SU-DHL-6 (cell line): Measurements from ENCODE around the gene CYP2S1.

Source experiments
- H2AFZ ChIP-seq: fragments of 200-600 bp; sonication (generic); 2 replicates; pipeline ENCODE4 v1.6.1; 2014; ENCODE audit warnings: low read depth, mild to moderate bottlenecking, moderate library complexity, mixed read lengths, antibody characterized with exemption, low read length; ENCODE audit not compliant: severe bottlenecking
- H3F3A ChIP-seq: fragments of 200-600 bp; shearing (Covaris generic); 2 replicates; pipeline ENCODE4 v1.6.0; 2016; ENCODE audit warnings: antibody characterized with exemption, mild to moderate bottlenecking; ENCODE audit not compliant: insufficient read depth
- H3K27ac ChIP-seq: fragments of 200-600 bp; sonication (generic); 2 replicates; pipeline ENCODE4 v1.5.1; 2016; ENCODE audit warnings: low read depth, mild to moderate bottlenecking, low read length, moderate library complexity, mixed read lengths
- H3K27me3 ChIP-seq: fragments of 200-600 bp; sonication (generic), shearing (Covaris generic); 2 replicates; pipeline ENCODE4 v1.6.0; 2014; ENCODE audit warnings: mild to moderate bottlenecking, low read length
- H3K36me3 ChIP-seq: fragments of 200-600 bp; sonication (generic); 2 replicates; pipeline ENCODE4 v1.6.1; 2014; ENCODE audit warnings: mild to moderate bottlenecking, low read length, mixed read lengths
- H3K4me2 ChIP-seq: fragments of 300-600, 200-600 bp; shearing (Covaris generic), sonication (generic); 2 replicates; pipeline ENCODE4 v1.6.0; 2014; ENCODE audit warnings: low read length, low read depth, mild to moderate bottlenecking; ENCODE audit not compliant: poor library complexity, severe bottlenecking
- H3K4me3 ChIP-seq: fragments of 200-600 bp; sonication (generic); 2 replicates; pipeline ENCODE4 v1.5.1; 2014; ENCODE audit warnings: antibody characterized with exemption, low read length, mild to moderate bottlenecking, mixed read lengths; ENCODE audit not compliant: insufficient read depth, poor library complexity, severe bottlenecking
- H3K79me2 ChIP-seq: fragments of 200-600 bp; sonication (generic); 2 replicates; pipeline ENCODE4 v1.6.1; 2014; ENCODE audit warnings: mild to moderate bottlenecking, low read length, moderate library complexity; ENCODE audit not compliant: insufficient read depth
- H3K9ac ChIP-seq: fragments of 200-600 bp; sonication (generic); 2 replicates; pipeline ENCODE4 v1.7.0; 2014; ENCODE audit warnings: mild to moderate bottlenecking, low read length
- H3K9me2 ChIP-seq: fragments of 200-600 bp; sonication (generic); replicated peaks from 2 replicates; pipeline ENCODE4 v1.6.1; 2014; ENCODE audit warnings: low read length; ENCODE audit not compliant: insufficient read depth
- H3K9me3 ChIP-seq: fragments of 200-600 bp; sonication (generic); 2 replicates; pipeline ENCODE4 v1.6.1; 2014; ENCODE audit warnings: low read length, mixed read lengths; ENCODE audit not compliant: insufficient read depth
- H4K20me1 ChIP-seq: fragments of 200-600 bp; sonication (generic); 2 replicates; pipeline ENCODE4 v1.6.1; 2014; ENCODE audit warnings: low read depth, mild to moderate bottlenecking, antibody characterized with exemption, low read length, moderate library complexity, mixed read lengths
- EZH2phosphoT487 ChIP-seq: fragments of 200-600 bp; sonication (generic), shearing (Covaris generic); conservative IDR thresholded peaks from 2 replicates; pipeline ENCODE4 v1.6.1; 2018; ENCODE audit warnings: mild to moderate bottlenecking, antibody characterized with exemption, low read length, moderate library complexity, mixed read lengths
- TF ChIP-seq, protein P1 (sequence below): fragments of 200-600 bp; sonication (generic); IDR thresholded peaks from one replicate; pipeline ENCODE4 v1.5.1; 2017; ENCODE audit warnings: antibody characterized with exemption, mild to moderate bottlenecking, low read length, moderate library complexity; ENCODE audit not compliant: insufficient read depth, poor library complexity, severe bottlenecking

Gene CYP2S1

DNA sequence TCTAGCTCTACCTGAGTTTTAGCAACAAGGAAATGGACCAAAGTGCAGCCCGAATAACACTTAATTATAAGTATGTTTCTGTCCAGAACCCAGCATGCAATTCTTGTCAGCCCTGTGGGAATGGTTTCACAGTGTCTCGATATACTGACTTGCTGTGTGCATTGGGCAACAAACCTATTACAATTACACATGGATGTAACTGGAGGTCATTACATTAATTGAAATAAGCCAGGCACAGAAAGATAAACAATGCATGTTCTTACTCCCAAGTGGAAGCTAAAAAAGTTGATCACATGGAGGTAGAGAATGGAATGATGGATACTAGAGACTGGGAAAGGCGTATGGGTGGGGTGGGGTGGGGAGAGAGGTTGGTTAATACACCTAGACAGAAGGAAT is 5.1 kb upstream of the CYP2S1 start:
- Histone ChIP-seq H3F3A (no peaks in the 10 kb centered on the region), H3K4me3 (no peak overlapping the region), H3K4me2 (no peak overlapping the region), H3K9ac (no peak overlapping the region), H4K20me1 (no peaks in the 10 kb centered on the region), H3K9me3 (no peaks in the 10 kb centered on the region), H3K36me3 (no peaks in the 10 kb centered on the region), H3K9me2 (no peaks in the 10 kb centered on the region), H3K79me2 (no peaks in the 10 kb centered on the region), H2AFZ (no peak overlapping the region), H3K27me3 (no peaks in the 10 kb centered on the region), H3K27ac (no peak overlapping the region)
- TF ChIP-seq EZH2phosphoT487, result no peak
- TF ChIP-seq, protein P1, sequence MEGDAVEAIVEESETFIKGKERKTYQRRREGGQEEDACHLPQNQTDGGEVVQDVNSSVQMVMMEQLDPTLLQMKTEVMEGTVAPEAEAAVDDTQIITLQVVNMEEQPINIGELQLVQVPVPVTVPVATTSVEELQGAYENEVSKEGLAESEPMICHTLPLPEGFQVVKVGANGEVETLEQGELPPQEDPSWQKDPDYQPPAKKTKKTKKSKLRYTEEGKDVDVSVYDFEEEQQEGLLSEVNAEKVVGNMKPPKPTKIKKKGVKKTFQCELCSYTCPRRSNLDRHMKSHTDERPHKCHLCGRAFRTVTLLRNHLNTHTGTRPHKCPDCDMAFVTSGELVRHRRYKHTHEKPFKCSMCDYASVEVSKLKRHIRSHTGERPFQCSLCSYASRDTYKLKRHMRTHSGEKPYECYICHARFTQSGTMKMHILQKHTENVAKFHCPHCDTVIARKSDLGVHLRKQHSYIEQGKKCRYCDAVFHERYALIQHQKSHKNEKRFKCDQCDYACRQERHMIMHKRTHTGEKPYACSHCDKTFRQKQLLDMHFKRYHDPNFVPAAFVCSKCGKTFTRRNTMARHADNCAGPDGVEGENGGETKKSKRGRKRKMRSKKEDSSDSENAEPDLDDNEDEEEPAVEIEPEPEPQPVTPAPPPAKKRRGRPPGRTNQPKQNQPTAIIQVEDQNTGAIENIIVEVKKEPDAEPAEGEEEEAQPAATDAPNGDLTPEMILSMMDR, result no peak

DNA sequence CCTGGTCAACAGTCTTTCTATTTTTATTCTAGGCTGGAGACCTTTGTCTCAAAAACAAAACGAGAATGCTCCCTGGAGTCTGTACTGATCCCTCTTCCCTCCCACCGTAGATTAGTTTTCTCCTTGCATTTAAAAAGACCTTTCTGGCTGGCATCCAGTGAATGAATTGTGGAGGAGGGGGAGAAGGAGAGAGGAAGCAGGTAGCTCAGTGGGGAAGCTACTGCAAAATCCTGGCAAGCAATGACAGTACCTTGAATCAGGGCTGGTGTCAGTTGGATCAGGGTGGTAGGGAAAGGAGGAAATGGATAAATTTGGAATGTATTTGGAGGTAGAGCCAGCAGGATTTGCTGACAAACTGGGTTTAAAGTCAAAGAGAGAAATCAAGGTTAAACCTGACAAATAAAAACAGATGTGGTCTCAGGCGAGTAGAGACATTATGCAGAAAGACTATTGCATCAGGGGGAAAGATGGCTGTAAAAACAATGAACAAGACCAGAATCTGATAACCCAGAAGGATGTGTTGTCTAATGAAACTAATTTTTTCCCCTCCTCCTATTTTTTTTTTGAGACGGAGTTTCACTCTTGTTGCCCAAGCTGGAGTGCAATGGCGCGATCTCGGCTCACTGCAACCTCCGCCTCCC is 3.5 kb upstream of the CYP2S1 start:
- Histone ChIP-seq H3K4me3 (no peak overlapping the region), H3K79me2 (no peaks in the 10 kb centered on the region), H3K27ac (no peak overlapping the region), H3K36me3 (no peaks in the 10 kb centered on the region), H3K4me2 (no peak overlapping the region), H3F3A (no peaks in the 10 kb centered on the region), H3K9me2 (no peaks in the 10 kb centered on the region), H3K27me3 (no peaks in the 10 kb centered on the region), H4K20me1 (no peaks in the 10 kb centered on the region), H3K9me3 (no peaks in the 10 kb centered on the region), H2AFZ (no peak overlapping the region), H3K9ac (no peak overlapping the region)
- TF ChIP-seq, protein P1, result no peak
- TF ChIP-seq EZH2phosphoT487, result no peak

DNA sequence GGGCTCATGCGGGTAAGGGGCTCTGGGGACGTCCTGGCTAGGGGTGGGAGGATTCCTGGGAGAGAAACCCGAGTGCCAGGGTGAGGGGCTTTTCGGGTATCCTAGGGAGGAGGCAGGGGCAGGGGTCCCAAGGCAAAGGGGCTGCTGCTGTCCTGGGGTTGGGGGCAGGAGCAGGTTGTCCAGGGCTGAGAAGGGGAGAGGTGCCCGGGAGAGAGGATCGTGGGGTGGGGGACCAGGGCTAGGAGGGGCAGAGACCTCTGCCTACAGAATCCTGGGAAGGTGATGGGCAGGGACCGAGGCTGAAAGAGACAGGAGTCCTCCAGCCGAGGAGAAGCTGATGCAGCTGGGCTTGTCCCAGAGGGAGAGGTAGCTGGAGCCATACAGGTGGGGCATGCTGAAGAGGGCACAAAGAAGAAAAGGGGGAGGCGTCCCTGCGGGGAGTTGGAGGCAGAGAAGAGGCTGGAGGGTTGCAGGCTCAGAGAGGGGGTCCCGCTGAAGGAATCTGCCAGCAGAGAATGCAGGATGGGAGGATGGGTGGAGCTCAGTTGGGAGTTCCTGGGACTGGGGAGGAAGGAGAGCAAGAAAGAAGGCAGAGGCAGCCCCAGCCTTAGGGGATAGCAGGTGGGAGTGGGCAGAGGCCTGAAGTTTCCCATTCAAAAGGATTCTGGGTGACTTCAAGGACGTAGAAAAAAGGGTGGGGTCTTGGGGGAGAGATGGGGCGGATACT is 574 bp downstream of the CYP2S1 start:
- Histone ChIP-seq H3K4me2 (no peak overlapping the region), H3K27ac (no peak overlapping the region), H3K9me3 (no peaks in the 10 kb centered on the region), H3F3A (no peaks in the 10 kb centered on the region), H2AFZ (no peak overlapping the region), H3K4me3 (no peak overlapping the region), H3K36me3 (no peaks in the 10 kb centered on the region), H3K9ac (no peak overlapping the region), H3K9me2 (no peaks in the 10 kb centered on the region), H3K27me3 (no peaks in the 10 kb centered on the region), H3K79me2 (no peaks in the 10 kb centered on the region), H4K20me1 (no peaks in the 10 kb centered on the region)
- TF ChIP-seq EZH2phosphoT487, result no peak
- TF ChIP-seq, protein P1, result no peak
